ENCODE measurements around the gene CST7. TPM values are rescaled to one million over a fixed set of nuclear protein-coding genes. Genes with fewer than 3 reads are reported as not detected.

The CST7 gene
- total and polyA plus RNA-seq, 2 donors (not counting 3 experiments of a cell fraction or from before 2014, with no cell fraction given): not detected

GRCh38 chr20:24989162-24989561 lies 40.1 kb downstream of the CST7 start:
- Histone ChIP-seq H3K79me2 (ENCODE audit: control insufficient read depth, insufficient read depth, low read length) (peaks cover 40% of the 10 kb centered on the region), H3K4me2 (ENCODE audit: insufficient read depth, low read length) (no peak overlapping the region), H3K9ac (replicated peaks; ENCODE audit: extremely low read depth, insufficient read depth, low read length) (no peak overlapping the region), H3K4me3 (replicated peaks in 1 of 3; ENCODE audit: insufficient read depth in 1 of 3, low read depth in 1 of 3, low read length in 3 of 3) (no peak overlapping the region), H2AFZ (ENCODE audit: low read depth, low read length) (no peak overlapping the region), H3K36me3 (ENCODE audit: control insufficient read depth in 2 of 2, extremely low read depth in 1 of 2, insufficient read depth in 2 of 2, low read length in 2 of 2) (no peaks in the 10 kb centered on the region), H4K20me1 (replicated peaks; ENCODE audit: control insufficient read depth, extremely low read depth, insufficient read depth, low read length) (no peaks in the 10 kb centered on the region), H3K9me1 (replicated peaks; ENCODE audit: control insufficient read depth, extremely low read depth, insufficient read depth, low read length) (no peaks in the 10 kb centered on the region), H3K4me1 (ENCODE audit: control insufficient read depth, extremely low read depth, insufficient read depth, low read length) (peaks cover 19% of the 10 kb centered on the region), H3K9me3 (replicated peaks; ENCODE audit: control insufficient read depth, insufficient read depth, low read length) (no peaks in the 10 kb centered on the region), H3K27me3 (ENCODE audit: control insufficient read depth in 2 of 2, insufficient read depth in 2 of 2, low read length in 2 of 2) (no peaks in the 10 kb centered on the region), H3K27ac (ENCODE audit: insufficient read depth, low read depth, low read length) (no peak overlapping the region)
- DNase-seq (ENCODE audit: low read depth, low spot score) (no peak), FAIRE-seq (no peak)
- intact Hi-C loops (cut with micrococcal nuclease): no loop called here
- dilution Hi-C loops (cut with MboI; ENCODE audit: extremely low pct_ligation_motif_present, low sequenced_read_pairs): no loop called here
- TF ChIP-seq POLR2AphosphoS5 (IDR thresholded peaks at IDR 0.05; ENCODE audit: insufficient read depth, low read depth, low read length): no peak
- TF ChIP-seq FOS (IDR thresholded peaks at IDR 0.05; ENCODE audit: borderline replicate concordance, insufficient read depth, low read length): no peak
- no peak for TF ChIP-seq EZH2 (IDR thresholded peaks at IDR 0.05; ENCODE audit: borderline replicate concordance, low read depth, low read length, severe bottlenecking)
- TF ChIP-seq GATA2 (IDR thresholded peaks at IDR 0.05; ENCODE audit: insufficient read depth, insufficient read length, low read depth, low read length): no peak
- no peak for TF ChIP-seq MYC (IDR thresholded peaks at IDR 0.05; ENCODE audit: low read depth, low read length)
- ChIA-PET CTCF (no interaction called here), POLR2A (no interaction called here)
- BruUV-seq (replicated peaks): no TSS peak

- Histone ChIP-seq H3K9me3 (replicated peaks; ENCODE audit: control insufficient read depth, insufficient read depth, low read length) (no peaks in the 10 kb centered on the region), H3K9me1 (replicated peaks; ENCODE audit: control insufficient read depth, extremely low read depth, insufficient read depth, low read length) (no peaks in the 10 kb centered on the region), H3K4me1 (ENCODE audit: control insufficient read depth, extremely low read depth, insufficient read depth, low read length) (peaks cover 19% of the 10 kb centered on the region), H3K9ac (replicated peaks; ENCODE audit: extremely low read depth, insufficient read depth, low read length) (no peak overlapping the region), H3K4me3 (replicated peaks in 1 of 3; ENCODE audit: insufficient read depth in 1 of 3, low read depth in 1 of 3, low read length in 3 of 3) (no peak overlapping the region), H3K79me2 (ENCODE audit: control insufficient read depth, insufficient read depth, low read length) (peaks cover 39% of the 10 kb centered on the region), H3K27ac (ENCODE audit: insufficient read depth, low read depth, low read length) (no peak overlapping the region), H2AFZ (ENCODE audit: low read depth, low read length) (no peak overlapping the region), H3K36me3 (ENCODE audit: control insufficient read depth in 2 of 2, extremely low read depth in 1 of 2, insufficient read depth in 2 of 2, low read length in 2 of 2) (no peaks in the 10 kb centered on the region), H4K20me1 (replicated peaks; ENCODE audit: control insufficient read depth, extremely low read depth, insufficient read depth, low read length) (no peaks in the 10 kb centered on the region), H3K27me3 (ENCODE audit: control insufficient read depth in 2 of 2, insufficient read depth in 2 of 2, low read length in 2 of 2) (no peaks in the 10 kb centered on the region), H3K4me2 (ENCODE audit: insufficient read depth, low read length) (peak overlapping the region; percentile 50)
- CTCF ChIA-PET: no interaction called here
- TF ChIP-seq CTCF (IDR thresholded peaks at IDR 0.05; ENCODE audit: extremely low read depth in 1 of 2, insufficient read depth in 1 of 2, low read depth in 1 of 2, low read length in 2 of 2) (no peak), POLR2AphosphoS5 (IDR thresholded peaks at IDR 0.05; ENCODE audit: insufficient read depth, low read depth, low read length) (no peak), JUN (IDR thresholded peaks at IDR 0.05; ENCODE audit: borderline replicate concordance, insufficient read depth, insufficient read length, low read depth) (no peak), GATA2 (IDR thresholded peaks at IDR 0.05; ENCODE audit: insufficient read depth, insufficient read length, low read depth, low read length) (no peak), EZH2 (IDR thresholded peaks at IDR 0.05; ENCODE audit: borderline replicate concordance, low read depth, low read length, severe bottlenecking) (no peak), POLR2A (IDR thresholded peaks at IDR 0.05; ENCODE audit: low read depth, low read length) (no peak)
- no TSS peak for BruUV-seq (replicated peaks)
- DNase-seq (ENCODE audit: low read depth, low spot score) (no peak), FAIRE-seq (no peak)
- POLR2A ChIA-PET: no interaction called here
- dilution Hi-C loops (cut with MboI; ENCODE audit: extremely low pct_ligation_motif_present, low sequenced_read_pairs) (no loop called here), intact Hi-C loops (cut with micrococcal nuclease) (no loop called here)
Measured at GRCh38 chr20:24990810-24991252, 41.8 kb downstream of the CST7 start.

All from endothelial cell of umbilical vein (primary cell).